NCI-H2081 (cell line): ENCODE measurements around the gene MAEA.
"Not testable (repeated sequence)": the region's sequence is repeated elsewhere in the genome, so short reads cannot be mapped to it uniquely, and the experiment has no call there.

Source experiments
- DNase-seq, 2 experiments: peaks; one replicate each; lab custom pipeline; 2025; lab: John Stamatoyannopoulos, UW

Gene MAEA

GRCh38 chr4:1367230-1367935 is 77.7 kb downstream of the MAEA start:
- DNase-seq, result no peak

- DNase-seq, result no peak
Observed at GRCh38 chr4:1367936-1368289, 78.2 kb downstream of the MAEA start.

GRCh38 chr4:1368421-1369090 is 78.9 kb downstream of the MAEA start:
- DNase-seq, result no peak

- DNase-seq, result no peak
Observed at GRCh38 chr4:1369091-1369450, 79.4 kb downstream of the MAEA start.

- no peak for DNase-seq
Observed at GRCh38 chr4:1369479-1370079, 79.9 kb downstream of the MAEA start.

GRCh38 chr4:1370321-1371124 is 80.8 kb downstream of the MAEA start:
- DNase-seq, result no peak

GRCh38 chr4:1371176-1372165 is 81.8 kb downstream of the MAEA start:
- no peak for DNase-seq

GRCh38 chr4:1372576-1372975 is 82.9 kb downstream of the MAEA start:
- not testable (repeated sequence) for DNase-seq

- DNase-seq, result no peak
Observed at GRCh38 chr4:1373892-1374705, 84.4 kb downstream of the MAEA start.

GRCh38 chr4:1374706-1375045 is 85.0 kb downstream of the MAEA start:
- no peak for DNase-seq

GRCh38 chr4:1375051-1375721 is 85.5 kb downstream of the MAEA start:
- DNase-seq, result no peak

GRCh38 chr4:1375761-1376322 is 86.2 kb downstream of the MAEA start:
- DNase-seq, result no peak

GRCh38 chr4:1376391-1376840 is 86.7 kb downstream of the MAEA start:
- no peak for DNase-seq

- DNase-seq, result no peak
Observed at GRCh38 chr4:1376841-1377605, 87.3 kb downstream of the MAEA start.

- no peak for DNase-seq
Observed at GRCh38 chr4:1377606-1378261, 88.0 kb downstream of the MAEA start.

- DNase-seq, result no peak
Observed at GRCh38 chr4:1378559-1379231, 89.0 kb downstream of the MAEA start.

- no peak for DNase-seq
Observed at GRCh38 chr4:1379351-1379781, 89.7 kb downstream of the MAEA start.
